ENCODE measurements around the gene GPRC5D.

Gene GPRC5D

DNA sequence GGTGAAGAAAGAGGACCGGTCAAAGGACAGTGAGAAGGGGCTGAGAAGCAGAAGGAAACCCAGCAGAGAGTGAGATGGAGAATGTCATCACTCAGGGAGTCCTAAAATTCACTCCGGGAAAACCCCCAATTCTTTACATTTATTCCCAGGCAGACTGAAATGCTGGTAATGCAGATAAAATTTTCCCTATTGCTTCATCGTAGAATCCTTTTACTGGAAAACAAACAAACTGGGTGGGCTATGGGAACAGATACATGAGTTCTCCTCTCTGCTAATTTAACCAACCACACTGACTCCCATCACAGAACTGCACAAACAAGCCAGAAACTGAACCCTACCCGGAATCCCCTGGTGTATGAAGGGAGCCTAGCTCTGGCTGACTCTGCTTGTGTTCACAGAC is 27.2 kb upstream of the GPRC5D start:
- DNase-seq (ENCODE audit: low spot score) = no peak

DNA sequence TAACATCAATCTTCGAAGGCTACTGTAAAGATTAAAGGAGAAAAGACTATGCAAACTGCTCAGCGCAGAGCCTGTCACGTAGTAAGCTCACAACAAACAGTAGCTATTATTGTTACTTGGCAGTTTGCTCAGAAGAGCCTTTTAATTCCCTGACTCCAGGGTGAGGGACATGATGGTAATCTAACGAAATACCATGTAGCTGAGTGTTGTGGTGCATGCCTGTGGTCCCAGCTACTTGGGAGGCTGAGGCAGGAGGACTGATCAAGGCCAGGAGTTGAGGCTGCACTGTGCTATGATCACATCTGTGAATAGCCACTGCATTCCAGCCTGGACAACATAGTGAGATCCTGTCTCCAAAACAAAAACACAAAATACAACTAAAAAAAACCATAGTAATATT is 25.3 kb upstream of the GPRC5D start:
- DNase-seq (ENCODE audit: low spot score) = no peak

DNA sequence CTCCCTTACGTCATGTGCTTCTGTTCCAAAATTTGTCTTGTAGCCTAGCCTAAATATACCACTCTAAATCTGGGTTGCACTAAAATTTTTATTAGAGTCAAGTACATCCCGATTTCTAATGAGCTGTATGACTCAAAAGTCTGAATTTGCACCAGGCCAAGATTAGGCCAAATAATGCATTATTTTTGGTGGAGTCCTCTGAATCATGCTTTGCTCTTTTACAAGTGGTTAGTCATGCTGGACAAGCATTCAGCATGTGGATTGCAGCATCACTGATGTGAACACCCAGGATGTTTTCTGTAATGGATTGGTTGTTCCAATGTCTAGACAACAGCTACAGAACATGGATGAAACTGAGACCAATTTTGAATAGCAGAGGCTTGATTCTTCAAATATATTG is 24.4 kb upstream of the GPRC5D start:
- DNase-seq (ENCODE audit: low spot score) = no peak

DNA sequence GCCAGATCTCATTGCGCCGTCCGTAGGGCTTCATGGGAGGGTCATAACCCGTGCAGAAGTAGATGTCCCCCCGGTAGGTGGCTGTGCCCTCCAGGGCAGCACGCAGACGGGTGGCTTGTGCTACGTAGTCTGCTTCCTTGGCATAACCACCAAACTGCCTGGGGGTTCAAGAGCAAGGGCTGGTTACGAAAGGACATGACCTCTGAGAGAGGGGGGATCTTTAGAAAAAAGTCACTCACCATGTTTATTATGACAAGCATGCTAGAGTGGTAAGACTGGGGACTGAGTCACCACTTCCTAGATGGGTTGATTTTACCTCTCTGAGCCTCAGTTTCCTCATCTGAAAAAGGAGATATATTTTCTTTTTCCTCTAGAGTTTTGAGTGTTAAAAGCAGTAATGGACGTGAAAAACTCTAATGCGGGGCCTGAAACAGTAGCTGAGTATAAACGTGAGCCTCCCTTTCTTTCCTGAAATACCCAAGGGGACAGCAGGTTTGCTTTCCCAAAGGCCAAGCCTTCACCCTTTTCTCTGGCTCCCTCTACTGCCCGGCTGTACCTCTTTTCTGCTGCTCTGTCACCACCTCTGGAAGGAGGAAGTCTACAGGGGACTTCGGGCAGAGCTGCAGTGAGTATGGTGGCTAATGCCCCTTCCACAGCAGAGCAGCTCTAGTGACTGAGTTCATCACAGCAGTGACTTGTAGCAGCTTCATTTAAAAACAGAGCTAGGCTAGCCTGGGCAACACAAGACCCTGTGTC is 23.5 kb upstream of the GPRC5D start:
- peak; percentile 39 for DNase-seq (ENCODE audit: low spot score)

DNA sequence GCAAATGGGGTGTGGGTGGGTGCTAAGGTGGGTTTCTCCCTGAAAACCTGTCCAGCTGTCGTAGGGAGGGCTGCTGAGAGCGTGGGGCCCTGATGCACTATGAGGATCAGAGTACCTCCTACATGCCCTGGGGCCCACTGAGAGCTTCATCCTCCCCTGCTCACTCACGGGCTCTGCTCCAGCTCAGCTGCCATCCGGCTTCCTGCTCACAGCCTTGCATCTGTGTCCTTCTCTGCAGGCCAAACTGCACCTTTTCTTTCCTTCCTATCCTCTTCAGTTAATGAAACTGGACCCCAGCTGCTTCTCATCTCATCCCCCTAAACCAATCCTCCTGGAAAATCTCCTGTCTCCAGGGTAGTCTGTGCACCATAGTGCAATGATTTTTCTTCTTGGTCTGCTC is 22.2 kb upstream of the GPRC5D start:
- DNase-seq (ENCODE audit: low spot score) = no peak

DNA sequence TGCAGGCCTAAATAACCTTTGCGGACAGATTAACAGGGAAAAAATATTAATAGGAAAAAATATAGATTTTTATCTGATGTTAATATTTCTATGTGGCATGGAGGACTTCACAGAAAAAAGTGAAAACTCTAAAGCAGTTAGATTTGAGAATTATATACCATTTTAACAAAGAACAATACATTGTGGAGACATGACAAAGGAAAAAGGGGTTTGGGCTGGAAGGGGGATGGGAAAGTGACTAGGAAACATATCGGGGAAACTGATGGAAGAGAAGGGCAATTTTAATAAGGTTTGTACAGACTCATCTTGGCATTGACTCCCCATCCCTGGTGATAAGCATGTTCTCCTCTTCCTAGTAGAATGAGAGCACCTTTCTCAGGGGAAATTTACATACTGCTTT is 21.0 kb upstream of the GPRC5D start:
- no peak for DNase-seq (ENCODE audit: low spot score)

DNA sequence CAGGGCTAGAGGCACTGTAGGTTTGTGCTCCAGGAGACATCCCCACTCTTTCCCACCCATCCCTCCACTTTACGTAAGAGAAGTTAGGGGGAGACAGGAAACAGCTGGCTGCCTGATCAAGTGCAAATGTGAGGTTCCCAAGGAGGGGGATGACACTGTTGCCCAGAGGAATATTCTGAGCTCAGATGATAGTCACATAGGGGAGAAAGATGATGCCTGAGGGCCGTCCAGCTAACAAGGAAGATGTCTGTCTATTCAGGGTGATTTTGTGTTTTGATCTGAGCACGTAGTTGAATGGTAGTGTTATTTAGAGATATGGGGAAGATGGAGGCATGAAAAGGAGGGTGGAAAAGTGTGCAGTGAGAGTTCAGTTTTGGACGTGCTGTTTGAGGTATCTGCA is 13.9 kb upstream of the GPRC5D start:
- no peak for DNase-seq (ENCODE audit: low spot score)

DNA sequence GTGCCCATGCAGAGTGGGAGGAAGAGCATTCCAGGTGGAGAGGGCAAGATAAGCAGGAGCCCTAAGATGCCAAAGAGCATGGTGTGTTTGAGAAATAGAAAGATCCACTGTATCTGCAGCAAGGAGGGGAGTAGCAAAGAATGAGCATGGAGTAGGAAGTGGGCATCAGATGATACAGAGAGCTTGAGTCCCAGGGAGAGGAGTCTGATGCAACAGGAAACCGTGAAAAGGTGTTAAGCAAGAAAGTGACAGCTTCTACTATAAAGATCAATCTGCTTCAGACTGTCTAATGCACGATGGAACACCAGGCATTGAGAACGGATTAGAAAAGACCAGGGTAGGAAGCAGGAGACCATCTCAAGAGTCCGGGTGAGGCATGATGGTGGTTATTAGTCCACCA is 12.3 kb upstream of the GPRC5D start:
- no peak for DNase-seq (ENCODE audit: low spot score)

DNA sequence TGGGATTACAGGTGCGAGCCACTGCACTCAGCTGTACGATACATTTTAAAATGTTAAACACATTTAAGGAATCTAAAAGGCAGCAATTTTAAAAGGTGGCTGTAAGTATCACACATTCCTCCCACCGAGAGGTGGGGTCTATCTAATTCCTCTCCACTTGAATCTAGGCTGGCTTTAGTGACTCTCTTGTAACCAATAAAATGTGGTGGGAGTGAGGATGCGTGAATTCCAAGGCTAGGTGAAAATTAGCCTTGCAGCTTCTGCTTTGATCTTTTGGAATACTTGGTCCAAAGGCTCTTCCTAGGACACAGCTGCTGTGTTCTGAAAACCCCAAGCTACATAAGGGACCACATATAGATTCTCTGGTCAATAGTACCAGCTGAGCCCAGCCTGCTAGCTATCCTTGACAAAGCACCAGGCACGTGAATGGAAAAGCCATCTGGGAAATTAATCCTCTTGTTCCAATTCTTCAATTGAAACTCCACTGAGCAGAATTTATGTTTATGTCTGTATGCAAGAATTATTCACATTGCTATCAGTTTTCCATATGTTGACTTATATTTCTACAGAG is 8.8 kb upstream of the GPRC5D start:
- DNase-seq (ENCODE audit: low spot score) = no peak

DNA sequence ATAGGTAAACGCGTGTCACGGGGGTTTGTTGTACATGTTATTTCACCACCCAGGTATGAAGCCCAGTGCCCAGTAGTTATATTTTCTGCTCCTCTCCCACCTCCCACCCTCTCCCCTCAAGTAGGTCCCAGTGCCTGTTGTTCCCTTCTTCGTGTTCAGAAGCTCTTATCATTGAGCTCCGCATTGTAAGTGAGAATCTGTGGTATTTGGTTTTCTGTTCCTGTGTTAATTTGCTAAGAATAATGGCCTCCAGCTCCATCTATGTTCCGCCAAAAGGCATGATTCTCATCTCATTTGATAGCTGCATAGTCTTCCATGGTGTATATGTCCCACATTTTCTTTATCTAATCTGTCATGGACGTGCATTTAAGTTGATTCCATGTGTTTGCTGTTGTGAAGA is 6.9 kb upstream of the GPRC5D start:
- DNase-seq (ENCODE audit: low spot score) = no peak

DNA sequence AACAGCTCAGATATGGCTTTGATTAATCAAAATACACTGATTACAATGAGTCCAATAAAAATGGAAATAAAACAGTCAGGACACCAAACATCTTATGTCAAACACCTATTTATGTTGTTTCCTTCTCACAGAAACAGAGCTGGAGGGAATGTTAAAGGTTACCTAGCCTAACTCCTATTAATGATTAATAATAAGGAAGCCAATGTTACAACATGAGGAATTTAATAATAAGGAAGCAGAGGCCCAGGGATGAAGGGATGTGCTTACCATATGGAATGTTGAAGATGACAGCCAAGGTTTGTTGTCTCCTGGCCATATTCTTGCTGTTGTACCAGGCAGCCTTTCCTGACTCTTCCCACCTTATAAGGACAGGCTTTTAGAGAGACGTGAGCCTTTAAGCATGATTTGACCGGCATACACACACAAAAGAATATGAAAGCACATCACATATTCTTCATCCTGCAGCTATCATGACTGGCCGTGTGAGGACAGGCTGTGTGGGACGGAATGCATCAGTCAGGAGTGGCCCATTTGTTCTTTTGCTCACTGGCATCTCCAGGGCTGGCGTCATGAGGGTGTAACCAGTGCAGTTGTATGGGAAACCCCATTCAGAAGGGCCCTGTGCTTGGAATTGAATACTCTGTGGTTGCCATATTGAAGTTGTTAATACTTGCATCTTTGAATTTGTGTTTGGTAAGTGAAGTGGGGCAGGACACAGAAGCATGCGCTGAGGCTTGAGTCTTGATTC is 3.1 kb upstream of the GPRC5D start:
- no peak for DNase-seq (ENCODE audit: low spot score)

DNA sequence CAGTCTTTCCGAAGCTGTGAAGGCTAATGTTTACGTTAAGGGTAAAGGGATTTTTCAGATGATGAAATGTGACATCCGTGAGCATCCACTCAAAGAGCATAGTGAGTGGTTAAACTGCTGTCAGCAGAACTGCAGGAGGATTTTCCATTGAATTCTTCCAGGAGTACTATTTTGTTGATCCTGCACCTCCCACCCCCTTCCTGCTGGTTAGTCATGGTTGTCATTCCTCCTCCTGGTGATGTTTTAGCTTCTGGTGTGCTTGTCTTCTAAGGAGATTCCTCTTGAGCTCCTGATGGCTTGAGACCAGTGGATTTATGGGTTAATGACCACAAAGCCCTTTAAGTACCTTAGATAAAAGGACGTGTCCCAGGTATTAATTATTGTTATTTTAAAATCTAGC is 2.4 kb upstream of the GPRC5D start:
- no peak for DNase-seq (ENCODE audit: low spot score)

DNA sequence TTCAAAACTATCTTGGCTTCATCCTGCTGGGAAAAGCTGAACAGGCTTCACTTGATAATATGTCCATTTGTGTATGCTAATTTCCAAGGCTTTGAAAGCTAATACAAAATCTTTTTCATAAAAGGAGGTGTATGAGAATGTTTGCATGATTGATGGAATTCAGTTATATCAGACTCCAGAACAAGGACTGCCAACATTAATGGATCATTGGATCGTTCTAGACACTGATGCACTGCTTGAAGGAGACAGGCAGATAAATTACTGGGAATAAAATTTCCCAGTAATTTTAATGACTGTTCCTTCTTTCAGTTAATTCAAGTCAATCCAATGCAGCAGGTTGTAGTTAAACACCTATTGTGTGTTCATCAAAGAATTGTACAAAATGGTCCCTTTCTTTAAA is 466 bp downstream of the GPRC5D start:
- DNase-seq (ENCODE audit: low spot score) = no peak

DNA sequence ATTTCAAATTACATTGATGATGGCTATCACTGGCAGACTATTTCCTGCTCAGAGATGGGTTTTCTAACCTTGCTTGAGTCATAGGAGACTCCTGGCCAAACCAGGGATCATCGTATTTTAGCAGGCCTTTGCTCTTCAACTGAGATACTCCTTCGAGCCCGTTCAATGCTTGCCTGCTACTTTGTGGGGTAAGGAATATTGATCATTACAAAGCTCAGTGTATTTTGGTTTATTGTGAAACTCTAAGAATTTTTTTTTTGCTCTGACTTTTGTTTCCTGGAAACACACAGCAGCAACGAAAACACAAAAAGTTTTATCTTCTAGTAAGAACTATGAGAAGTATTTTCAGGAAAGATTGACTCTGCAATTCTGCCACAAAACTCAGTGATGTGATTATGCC is 4.1 kb downstream of the GPRC5D start:
- no peak for DNase-seq (ENCODE audit: low spot score)

DNA sequence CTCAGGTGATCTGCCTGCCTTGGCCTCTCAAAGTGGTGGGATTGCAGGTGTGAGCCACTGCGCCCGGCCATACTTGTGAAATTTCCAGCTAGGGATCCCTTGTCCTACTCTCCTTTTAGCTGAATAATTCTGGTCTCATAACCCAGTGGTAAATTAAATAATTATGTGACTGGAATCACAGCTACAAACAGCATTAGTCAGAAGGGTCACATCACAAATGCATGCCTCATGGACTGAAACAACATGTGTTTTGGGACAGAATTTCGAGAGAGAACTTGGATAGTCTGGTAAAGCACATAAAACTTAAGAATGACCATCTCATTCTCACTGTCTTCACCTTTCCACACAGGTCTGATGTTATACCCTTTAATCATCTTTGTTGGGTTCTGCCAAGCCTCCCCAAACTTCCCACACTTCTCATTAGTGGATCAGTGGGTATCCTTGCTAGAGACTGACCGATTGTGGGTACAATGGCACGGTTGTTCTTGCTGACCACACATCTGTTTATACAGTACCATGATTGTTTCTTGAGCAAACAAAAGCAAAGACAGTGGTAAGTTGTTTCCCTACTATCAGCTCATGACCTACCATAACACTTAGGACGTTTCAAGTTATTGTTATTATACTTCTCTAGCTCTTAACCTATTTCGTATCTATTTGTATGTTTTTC is 5.1 kb downstream of the GPRC5D start:
- no peak for DNase-seq (ENCODE audit: low spot score)

DNA sequence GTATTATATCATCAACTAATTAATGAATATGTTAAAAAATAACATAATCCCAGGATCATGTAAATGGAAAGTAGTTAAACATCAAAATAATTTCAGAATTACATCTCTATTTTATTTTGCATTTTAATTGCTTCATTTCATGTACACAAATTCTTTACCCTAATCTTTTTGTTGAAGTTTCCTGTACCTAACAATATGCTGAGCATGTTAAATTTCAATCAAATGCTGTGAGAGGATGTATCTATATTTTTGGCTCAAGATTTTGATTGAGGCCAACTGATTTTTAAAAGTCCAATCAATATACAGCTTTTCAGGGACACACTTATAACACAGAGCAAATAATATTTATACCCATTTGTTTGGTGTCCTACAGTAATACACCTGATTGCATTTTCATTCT is 6.4 kb downstream of the GPRC5D start:
- DNase-seq (ENCODE audit: low spot score) = no peak

DNA sequence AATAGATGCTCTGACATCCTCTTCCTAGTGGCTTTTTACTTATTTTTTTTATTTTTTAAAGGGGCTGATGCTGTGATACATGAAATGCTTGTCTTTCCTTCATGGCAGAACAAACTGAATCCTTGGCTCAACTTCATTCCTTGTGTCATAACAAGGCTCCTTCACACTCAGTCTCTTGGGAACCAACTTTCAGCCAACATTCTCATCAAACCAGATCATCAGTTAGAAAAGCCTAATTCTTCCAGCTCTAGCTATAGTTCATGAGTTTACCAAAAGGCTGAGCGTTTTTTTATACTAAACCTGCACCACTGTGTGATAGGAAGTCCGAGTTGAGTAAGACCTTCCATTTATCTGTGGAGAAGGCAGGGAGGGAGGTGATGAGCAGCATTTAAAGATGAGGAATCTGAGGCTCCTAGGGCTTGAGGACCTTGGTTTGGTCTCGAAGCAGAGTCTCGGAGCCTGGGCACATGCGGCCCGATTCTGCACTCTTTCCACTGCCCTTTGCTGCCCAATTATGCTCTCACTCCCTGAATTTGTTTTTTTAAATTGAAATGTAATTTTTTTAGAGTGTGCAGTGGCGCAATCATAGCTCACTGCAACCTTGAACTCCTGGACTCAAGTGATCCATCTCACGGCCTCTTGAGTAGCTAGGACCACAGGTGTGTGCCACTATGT is 8.2 kb downstream of the GPRC5D start:
- DNase-seq (ENCODE audit: low spot score) = no peak

DNA sequence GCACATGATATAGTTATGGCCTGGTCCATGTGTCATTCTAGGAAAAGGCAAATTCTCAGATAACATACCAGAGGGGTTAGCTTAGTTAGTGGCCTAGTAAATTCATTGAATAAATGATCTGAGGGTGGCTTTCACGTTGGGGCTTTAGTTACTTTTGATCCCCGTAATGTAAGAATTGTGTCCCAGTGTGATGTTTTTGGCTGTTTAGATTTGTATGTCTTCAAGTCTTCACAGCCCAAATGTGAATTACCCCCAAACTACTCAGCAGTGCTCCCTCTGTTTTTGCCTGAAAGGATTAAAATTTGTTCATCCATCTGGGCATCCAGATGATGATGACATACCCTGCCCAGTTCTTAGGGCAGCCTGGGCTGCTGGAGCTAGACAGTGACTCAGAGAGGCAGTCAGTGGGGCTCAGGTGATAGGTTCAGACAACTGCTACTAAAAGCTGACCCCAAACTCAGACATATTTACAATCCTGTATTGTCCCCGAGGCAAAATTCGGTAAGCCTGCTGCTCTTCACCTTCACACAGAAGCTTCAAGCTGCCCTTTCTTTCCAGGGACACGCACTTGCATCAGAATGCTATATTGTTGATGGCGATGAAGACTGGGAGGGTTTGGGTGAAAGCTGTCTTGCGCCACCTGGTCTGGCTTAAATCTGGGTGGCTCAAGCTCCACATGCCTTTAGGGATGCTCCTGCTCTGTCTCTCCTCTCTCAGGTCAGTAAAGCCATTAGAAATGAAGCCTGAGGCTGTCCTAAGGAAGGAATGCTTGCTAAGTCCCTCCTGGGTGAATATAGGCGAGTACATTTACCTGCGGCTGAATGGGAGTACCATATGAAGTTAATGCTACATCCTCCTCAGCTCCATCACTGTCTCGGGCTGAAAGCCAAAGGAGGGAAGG is 10.3 kb downstream of the GPRC5D start:
- DNase-seq (ENCODE audit: low spot score) = no peak

DNA sequence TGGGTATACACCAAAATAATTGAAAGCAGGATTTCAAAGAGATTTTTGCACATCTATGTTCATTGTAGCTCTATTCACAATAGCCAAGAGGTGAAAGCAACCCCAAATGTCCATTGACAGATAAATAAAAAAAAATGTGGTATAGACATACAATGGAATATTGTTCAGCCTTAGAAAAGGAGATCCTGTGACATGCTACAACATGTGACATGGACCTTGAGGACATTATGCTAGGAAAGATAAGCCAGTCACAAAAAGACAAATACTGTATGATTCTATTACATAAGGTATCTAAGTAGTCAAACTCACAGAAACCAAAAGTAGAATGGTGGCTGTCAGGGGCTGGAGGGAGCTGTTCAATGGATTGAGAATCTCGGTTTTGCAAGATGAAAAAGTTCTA is 12.1 kb downstream of the GPRC5D start:
- no peak for DNase-seq (ENCODE audit: low spot score)

DNA sequence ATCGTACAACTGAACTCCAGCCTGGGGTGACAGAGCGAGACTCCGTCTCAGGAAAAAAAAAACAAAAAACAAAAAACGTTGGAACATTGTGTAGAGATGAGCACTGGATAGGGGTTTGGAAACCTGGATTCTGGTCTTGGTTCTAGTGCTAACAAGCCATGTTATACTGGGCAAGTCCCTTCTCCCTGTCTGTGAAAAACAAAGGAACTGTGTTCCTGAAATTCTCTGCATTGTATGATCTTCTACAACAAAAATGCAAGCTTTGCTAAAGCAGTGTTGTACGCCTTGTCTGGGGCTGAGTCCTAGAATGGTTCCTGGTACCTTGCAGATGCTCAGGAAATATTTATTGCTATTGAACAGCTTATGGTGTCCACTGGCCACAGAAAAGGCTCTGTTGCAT is 13.4 kb downstream of the GPRC5D start:
- no peak for DNase-seq (ENCODE audit: low spot score)

DNA sequence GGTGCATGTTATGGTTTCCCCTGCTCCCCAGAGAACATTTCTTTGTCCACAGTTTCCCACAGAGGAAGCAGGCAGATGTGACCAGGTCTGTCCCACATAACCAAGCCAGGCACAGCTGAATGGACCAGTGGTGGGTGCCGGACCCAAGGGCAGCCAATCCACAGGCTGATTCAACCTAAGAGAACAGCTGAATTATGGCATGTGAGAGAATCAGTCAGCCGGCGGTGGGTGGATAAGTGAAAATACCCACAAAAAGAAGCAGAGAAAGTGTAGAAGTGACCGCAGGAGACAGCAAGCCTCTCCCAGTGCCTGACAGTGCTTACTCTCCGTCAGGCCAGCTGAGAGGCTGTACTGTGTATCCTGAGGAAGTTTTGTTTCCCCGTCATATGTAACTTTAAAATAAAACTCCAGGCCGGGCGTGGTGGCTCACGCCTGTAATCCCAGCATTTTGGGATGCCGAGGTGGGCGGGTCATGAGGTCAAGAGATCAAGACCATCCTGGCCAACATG is 14.9 kb downstream of the GPRC5D start:
- no peak for DNase-seq (ENCODE audit: low spot score)

Measured in NAMALWA (cell line).